ENCODE measurements around the gene ZNF576. TPM values are rescaled to one million over a fixed set of nuclear protein-coding genes. Genes with fewer than 3 reads are reported as not detected.
A peak's percentile ranks its signal among the peaks of the same experiment; 100 is the strongest.
"Not testable (repeated sequence)": the region's sequence is repeated elsewhere in the genome, so short reads cannot be mapped to it uniquely, and the experiment has no call there.

The ZNF576 gene
- polyA plus RNA-seq, 1 donor, result 11.6 TPM

- no peak for DNase-seq
Measured at GRCh38 chr19:43598445-43599240, 2.2 kb downstream of the ZNF576 start.

- no peak for DNase-seq
Measured at GRCh38 chr19:43599635-43600295, 3.4 kb downstream of the ZNF576 start.

GRCh38 chr19:43600326-43600725 lies 3.9 kb downstream of the ZNF576 start:
- not testable (repeated sequence) for DNase-seq

- no peak for DNase-seq
Measured at GRCh38 chr19:43605875-43606568, 9.6 kb downstream of the ZNF576 start.

GRCh38 chr19:43606569-43607229 lies 10.3 kb downstream of the ZNF576 start:
- no peak for DNase-seq

- DNase-seq, result no peak
Measured at GRCh38 chr19:43607238-43608205, 11.1 kb downstream of the ZNF576 start.

- DNase-seq, result no peak
Measured at GRCh38 chr19:43609872-43610271, 13.5 kb downstream of the ZNF576 start.

- DNase-seq, result no peak
Measured at GRCh38 chr19:43610493-43610892, 14.1 kb downstream of the ZNF576 start.

GRCh38 chr19:43611788-43612187 lies 15.4 kb downstream of the ZNF576 start, which contains the start of gene SRRM5:
TSS of gene SRRM5 (plus strand) at chr19:43612088. CDS start at chr19:43612122, 34 bp downstream.
- DNase-seq, result no peak

- DNase-seq, result no peak
Measured at GRCh38 chr19:43612374-43612773, 16.0 kb downstream of the ZNF576 start.

- no peak for DNase-seq
Measured at GRCh38 chr19:43616306-43616705, 19.9 kb downstream of the ZNF576 start.

GRCh38 chr19:43616954-43617353 lies 20.6 kb downstream of the ZNF576 start:
- no peak for DNase-seq

- peak; percentile 57 for DNase-seq
Measured at GRCh38 chr19:43618921-43619261, 22.5 kb downstream of the ZNF576 start.

- DNase-seq, result peak; percentile 89
Measured at GRCh38 chr19:43619262-43620060, 23.1 kb downstream of the ZNF576 start, which contains the start of gene ZNF428. TSS of gene ZNF428 (minus strand) at chr19:43619629. CDS start at chr19:43614304, 5,325 bp downstream.

- no peak for DNase-seq
Measured at GRCh38 chr19:43620061-43621001, 23.9 kb downstream of the ZNF576 start.

- no peak for DNase-seq
Measured at GRCh38 chr19:43622070-43622469, 25.7 kb downstream of the ZNF576 start.

GRCh38 chr19:43622956-43623355 lies 26.6 kb downstream of the ZNF576 start:
- DNase-seq, result no peak

- no peak for DNase-seq
Measured at GRCh38 chr19:43623889-43624670, 27.7 kb downstream of the ZNF576 start.
